Hematopoietic multipotent progenitor cell (in vitro differentiated cells): ENCODE measurements around the gene GNB1. TPM values are rescaled to one million over a fixed set of nuclear protein-coding genes. Genes with fewer than 3 reads are reported as not detected.
"Not testable (repeated sequence)": the region's sequence is repeated elsewhere in the genome, so short reads cannot be mapped to it uniquely, and the experiment has no call there.

Experiments
- DNase-seq, 3 donors: peaks; one replicate each; pipeline ENCODE4 v3.0.0-alpha.2; 2011 to 2015; ENCODE audit warnings: low read depth in 2 of 3, low spot score in 2 of 3
- total RNA-seq: library from RNA; depleted of rRNA; stranded (reverse); fragments of >200 nt; gene quantifications from one replicate; pipeline ENCODE4 v1.2.3, GENCODE V29; 2012

The GNB1 gene
- 106 TPM for total RNA-seq

DNA sequence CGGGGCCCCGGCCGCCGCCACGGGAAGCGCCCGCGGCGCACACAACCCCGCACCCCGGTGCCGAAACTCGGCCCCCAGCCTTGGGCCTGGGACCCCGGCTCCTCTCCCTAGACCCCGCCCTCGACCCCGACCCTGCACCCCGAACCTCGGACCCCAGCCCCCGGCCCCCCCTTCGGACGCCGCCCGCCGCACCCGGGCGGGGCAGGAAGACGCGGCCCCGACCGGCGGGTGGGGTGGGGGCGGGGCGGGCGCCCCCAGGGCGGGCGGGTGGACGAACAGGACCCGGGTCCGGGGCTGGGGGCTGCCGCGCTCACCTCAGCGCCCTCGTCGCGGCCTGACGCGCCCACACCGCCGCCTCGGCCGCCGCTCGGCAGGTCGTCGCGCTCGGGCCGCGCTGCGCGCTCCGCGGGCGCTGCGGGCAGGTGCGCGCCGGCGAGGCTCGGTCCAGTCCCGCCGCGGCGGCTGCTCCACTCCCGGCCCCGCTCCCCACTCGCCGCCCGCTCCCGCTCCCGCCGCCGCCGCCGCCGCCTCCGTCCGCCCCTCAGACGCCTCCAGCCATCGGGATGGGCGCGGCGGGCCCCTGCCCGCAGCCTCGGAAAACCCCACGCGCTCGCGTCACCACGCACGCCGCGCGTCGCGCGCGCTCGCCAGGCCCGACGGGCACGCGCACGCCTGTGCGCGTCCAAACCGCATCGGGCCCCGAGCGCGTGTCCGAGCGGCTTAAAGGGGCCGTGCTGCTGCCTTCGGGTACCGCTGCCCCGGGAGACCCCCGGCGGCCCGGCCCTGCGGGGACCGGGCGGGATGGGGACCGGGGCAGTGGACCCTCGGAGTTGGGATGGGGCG lies at the start of gene GNB1:
Gene GNB1 (minus strand): TSS at position 582 of the 843 bp plus-strand sequence. CDS start 65,634 bp downstream, outside the sequence.
- DNase-seq, result peak; percentile 92

DNA sequence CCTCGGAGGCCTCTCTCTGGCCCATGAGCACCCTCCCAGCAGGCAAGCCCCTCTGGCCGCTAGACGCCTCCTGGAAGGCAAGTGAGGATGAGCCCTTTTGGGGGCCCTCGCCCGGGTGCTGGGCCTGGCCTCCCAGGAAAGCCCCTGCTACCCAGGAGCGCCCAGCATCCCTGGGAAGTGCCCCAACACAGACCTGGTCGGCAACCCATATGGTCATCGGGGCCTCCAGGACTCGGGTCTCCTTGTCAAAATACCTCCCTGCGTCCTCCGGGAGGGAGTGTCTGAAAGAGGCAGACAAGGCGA lies 49.2 kb upstream of the GNB1 start:
- no peak for DNase-seq

DNA sequence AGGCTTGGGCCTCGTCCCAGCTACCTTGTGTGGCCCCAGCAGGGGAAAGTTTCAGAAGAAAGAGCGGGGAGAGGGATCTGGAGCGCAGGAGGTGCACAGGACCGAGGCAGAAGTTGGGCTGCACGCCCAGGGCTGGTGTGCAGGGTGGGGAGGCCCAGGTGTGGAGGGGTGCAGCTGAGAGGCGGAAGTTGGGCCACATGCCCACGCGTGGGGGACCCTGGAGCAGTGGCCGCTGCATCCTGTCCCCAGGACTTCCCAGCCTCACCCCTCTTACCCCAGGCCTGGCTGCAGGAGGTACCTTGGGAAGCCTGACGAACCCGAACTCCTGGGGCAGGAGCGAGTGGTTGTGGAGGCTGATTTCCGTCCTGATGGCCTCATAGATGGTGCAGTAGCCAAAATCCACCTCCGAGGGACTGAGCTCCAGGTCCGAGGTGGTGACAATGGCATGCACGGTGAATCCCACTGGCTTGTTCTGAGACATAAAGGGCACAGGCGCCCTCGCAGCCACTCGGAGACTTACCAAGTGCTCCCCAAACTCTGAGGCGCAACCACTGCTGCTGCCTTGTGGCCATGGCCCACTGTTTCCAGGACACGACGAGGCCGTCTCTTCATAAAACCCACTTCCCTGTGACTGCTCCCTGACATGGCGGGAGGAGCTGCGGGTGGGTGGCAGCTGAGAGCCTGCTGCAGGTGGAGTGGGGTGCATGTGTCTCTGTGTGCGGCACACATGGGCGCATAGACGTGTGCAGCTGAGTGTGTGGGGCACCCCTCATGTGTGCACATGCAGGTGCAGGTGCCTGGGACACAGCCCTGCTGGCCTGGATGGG lies 48.6 kb upstream of the GNB1 start:
- no peak for DNase-seq

- DNase-seq, result no peak
Measured at GRCh38 chr1:1938613-1939295, 47.9 kb upstream of the GNB1 start.

GRCh38 chr1:1938276-1938573 lies 47.3 kb upstream of the GNB1 start:
- no peak for DNase-seq

- no peak for DNase-seq
Measured at GRCh38 chr1:1937549-1938275, 46.8 kb upstream of the GNB1 start.

DNA sequence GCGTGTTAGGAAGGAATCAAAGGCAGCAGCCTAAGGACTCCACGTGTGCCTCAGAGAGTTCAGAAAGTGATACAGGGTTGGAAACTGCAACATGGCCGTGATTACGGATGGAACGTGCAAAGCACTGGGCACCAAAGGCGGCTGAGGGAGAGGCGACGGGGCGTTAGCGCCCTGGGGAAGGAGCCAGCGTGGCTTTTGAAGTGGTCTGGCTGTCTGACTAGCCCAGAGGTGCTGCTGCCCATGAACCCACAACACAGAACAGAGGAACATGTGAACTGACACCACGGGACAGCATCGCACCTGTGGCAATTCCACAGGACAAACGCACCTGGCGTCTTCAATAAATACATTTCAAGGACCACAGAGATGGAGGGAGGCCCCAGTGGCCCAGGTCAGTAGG lies 46.2 kb upstream of the GNB1 start:
- no peak for DNase-seq

- DNase-seq, result not testable (repeated sequence)
Measured at GRCh38 chr1:1934848-1935247, 44.0 kb upstream of the GNB1 start.

DNA sequence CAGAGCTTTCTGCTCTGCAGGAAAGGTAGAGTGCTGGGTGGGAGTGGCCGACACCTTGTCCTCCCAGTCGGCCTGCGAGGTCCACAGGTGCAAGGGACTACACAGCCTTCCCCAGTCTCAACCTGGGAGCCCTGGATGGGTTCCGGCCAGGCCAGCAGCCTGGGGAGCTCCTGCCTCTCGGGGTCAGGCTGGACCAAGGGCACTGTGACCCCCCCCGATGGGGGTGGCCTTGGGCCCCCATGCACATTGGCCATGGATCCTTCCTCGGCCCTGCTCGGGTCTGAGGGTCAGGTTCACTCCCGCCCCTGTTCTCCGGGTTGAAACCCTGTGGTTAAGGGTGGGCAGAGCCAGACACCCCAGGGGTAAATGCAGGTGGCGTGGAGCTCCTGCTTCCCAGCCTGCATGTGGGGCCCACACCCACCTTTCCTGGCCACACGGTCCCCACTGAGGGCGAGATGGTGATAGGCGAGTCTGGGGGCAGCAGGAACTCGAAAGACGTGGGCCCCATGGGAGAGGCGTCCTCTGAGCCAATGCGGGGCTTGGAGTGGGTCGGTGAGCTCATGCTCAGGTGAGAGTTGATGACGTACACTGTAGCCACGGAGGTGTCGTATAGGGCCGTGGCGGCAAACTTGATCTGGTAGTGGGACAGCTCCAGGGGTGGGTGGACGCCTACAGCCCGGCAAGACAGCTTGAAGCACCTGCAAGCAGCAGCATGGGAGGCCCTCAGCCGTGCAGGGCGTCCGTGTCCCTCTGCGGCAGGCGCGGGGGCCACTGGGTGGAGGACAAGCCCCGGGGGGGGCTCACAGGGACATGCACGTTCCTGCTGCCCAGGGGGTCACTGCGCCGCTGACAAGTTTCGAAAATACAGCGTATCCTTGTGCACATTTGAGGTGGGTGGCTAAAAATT lies 39.0 kb upstream of the GNB1 start:
- no peak for DNase-seq

- DNase-seq, result no peak
Measured at GRCh38 chr1:1929102-1929638, 38.3 kb upstream of the GNB1 start.

GRCh38 chr1:1928231-1929101 lies 37.6 kb upstream of the GNB1 start:
- DNase-seq, result no peak

GRCh38 chr1:1927751-1928150 lies 36.9 kb upstream of the GNB1 start:
- no peak for DNase-seq

DNA sequence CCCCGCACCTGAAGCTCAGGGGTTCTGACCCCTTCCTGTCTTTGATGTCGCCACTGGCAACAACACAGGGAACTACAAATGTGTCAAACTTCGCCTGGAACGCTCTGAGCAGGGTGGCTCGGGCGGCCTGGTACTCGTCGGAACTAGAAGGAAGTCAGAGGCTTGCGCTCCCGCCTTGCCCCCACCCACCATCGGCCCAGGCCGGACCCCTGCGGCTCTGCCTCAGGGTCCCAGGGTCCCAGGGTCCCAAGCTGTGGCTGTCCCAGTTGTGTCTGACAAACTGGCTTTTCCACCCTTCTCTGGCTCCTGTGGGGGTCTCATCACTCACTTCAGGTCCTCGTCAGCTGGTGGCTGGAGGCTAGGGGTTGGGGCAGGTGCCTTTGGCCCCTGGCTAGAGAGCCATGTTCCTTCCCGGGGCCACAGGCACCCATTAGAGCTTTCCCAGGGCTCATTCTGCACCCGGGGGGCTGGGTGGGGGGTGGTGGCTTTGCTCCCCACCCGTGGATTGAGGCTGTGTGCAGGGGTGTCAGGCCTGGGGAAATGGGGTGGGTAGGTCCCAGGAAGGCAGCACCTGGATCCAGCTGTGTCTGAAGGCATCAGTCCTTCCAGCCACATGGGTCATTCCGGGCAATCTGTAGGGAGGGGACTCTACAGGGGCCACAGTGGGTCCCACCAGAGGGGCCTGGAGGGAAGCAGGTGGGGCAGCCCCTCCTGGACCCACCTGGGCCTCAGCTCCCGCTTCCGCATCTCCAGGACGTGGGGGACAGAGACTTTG lies 36.2 kb upstream of the GNB1 start:
- no peak for DNase-seq

DNA sequence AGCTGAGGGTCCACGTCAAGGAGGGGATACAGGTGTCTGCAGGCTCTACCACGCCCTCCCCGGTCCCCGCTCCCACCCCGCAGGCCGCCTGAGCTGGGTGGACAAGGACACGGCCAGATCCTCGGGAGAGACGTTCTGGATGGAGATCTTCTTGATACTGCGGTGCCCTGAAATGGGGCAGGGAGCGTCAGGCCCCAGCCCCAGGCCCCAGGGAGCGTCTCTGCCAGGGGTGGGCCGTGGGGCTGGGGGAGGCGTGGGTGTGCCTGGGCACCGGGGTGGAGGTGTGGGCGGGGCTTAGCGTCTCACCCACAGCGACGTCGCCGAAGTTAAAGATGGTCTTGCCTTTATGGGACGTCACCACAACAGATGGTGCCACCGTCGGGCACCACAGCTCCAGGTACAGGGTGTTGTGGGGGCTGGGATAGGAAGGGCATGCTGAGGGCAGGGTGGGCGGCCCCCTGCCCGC lies 35.5 kb upstream of the GNB1 start:
- no peak for DNase-seq

DNA sequence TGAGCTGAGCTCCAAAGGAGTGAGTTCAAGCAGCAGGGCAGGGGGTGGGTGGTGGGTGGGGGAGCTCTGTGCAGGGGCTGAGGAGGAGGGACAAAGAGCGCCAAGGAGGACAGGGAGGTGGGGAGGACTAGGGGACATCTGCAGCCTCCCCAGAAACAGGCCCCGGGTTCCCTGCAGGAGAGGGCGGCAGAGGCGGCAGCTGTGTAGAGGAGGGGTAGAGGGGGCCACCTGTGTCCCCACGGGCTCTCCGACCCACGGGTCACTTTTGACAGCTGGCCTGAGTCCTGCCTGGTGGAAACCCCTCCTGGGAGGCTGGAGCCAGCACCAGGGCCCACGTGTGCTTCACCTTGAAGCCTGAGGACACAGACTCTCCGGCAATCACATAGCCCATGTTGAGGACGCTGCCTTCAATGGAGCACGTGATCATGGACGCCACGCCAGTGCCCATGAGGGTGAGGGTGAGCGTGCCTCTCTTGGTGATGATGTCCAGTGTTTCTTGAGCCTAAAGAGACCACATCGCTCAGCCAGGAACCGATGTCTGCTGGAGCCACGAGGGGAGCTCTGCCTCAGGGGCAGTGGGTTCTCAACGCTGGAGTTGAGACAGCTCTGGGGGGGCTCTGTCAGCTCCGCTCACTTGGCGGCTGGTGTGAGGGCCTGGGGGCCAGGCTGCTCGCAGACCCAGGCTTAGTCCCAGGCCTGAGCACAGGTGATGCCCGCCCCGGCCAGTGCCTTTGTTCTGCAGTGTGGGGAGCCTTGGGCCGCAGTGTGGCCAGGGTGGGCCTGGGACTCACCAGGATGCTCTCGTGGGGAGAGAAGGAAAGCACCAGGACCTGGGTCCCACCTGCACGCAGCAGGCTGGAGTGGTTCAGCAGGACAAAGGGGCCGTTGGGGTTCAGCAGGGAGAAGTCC lies 34.8 kb upstream of the GNB1 start:
- DNase-seq, result no peak

- DNase-seq, result no peak
Measured at GRCh38 chr1:1924849-1925248, 34.0 kb upstream of the GNB1 start.

DNA sequence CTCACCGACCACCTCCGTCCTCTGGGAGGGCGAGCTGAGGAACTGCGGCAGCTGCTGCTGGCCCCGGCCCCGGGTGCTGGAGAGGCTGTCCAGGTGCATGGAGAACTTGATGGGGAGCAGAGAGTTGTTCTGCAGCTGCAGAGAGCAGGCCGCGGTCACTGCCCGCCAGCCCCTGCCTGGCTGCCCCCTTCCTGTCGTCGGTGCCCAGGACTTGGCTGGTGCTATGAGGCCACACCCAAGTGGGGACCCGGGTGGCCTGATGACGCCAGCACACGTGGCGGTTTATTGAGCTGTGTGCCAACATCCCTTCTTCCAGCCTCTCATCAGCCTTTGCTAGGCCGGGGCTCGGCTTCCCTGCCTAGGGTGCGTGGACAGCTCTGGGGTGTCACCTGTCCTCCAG lies 33.5 kb upstream of the GNB1 start:
- no peak for DNase-seq
